HT-29 (cell line): ENCODE results near the gene FBXW11. TPM values are rescaled to one million over a fixed set of nuclear protein-coding genes. Genes with fewer than 3 reads are reported as not detected.
A peak's percentile ranks its signal among the peaks of the same experiment; 100 is the strongest.
"Not testable (repeated sequence)": the region's sequence is repeated elsewhere in the genome, so short reads cannot be mapped to it uniquely, and the experiment has no call there.

Experiments
- DNase-seq: peaks from one replicate; pipeline ENCODE4 v3.0.0-alpha.2; 2015; ENCODE audit warnings: low spot score
- total RNA-seq: library from RNA; depleted of rRNA; stranded (reverse); fragments of >200 nt; shearing (Covaris generic); gene quantifications from 2 replicates; pipeline ENCODE4 v1.2.3, GENCODE V29; 2014

The FBXW11 gene
- total RNA-seq, 1 experiment from 2014 or later = 30.4 TPM

DNA sequence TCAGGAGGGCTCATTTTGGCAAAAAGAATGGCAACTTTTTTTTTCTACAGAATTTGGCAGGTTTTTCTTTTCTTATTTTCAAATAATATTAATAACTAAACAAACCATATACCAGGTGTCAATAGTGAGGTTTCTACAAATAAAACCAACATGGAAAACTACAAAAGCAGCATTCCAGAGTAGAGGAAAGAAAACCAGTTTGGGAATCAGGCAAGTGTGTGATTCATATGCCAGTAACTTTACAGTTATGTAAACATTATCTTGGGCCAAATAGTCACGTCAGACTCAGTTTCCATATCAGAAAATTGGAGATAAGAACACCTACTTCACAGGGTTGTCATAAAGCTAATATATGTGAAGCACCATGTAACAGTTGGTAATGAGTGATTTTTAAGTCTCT lies 51.7 kb downstream of the FBXW11 start:
- no peak for DNase-seq

DNA sequence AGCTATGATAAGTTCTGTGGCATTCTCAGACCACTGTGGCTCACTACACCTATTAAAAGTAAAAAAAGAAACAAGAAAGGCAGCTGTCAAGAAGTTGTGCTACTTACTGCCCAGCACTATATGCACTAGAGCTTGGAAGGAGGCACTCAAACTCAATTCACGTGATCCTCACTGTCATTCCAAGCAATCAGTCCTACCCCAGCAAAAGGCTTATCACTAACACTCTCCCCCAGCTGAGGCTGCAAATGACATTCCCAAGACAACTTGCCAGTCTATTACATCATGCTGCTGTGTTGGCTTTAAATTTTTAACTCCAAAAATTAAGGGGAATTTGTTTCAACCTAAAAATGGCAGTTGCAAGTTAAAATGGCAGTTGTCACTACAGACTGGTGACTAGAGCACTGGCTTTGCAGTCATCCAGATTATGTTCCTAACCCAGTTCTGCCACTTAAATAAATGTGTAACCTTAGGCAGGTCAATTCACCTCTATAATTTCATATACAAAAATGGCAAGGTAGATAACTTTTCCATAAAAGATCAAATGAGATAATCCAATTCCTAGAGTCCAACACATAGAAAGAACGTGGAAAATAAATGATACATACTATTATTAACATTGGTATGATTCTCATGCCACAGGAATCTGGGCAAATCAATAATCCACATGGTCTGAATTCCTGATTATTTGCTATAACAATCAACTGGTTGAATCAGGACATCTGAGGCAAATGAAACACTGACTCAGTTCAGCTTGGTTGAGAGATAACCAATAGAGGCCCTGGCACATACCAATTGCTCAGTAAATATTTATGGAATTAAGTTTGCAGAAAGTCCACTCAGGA lies 52.4 kb downstream of the FBXW11 start:
- DNase-seq = no peak

DNA sequence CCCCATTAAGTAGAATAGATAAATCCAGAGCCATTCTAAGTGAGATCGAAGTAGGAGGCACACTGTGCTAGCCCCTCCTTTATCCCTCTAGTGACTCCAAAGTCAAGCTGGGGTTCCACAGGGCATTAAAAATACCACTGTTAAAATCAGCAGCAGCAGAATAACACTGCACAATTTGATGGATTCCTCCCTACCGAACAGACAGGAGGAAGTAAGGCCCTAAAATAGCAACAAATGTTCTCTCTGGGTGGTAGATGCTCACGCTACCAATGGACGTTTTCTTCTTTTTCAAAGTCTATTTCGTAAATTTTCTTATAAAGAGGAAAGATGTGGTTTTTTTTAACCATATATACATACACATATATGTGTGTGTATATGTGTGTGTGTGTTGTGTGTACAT lies 54.4 kb downstream of the FBXW11 start:
- no peak for DNase-seq

DNA sequence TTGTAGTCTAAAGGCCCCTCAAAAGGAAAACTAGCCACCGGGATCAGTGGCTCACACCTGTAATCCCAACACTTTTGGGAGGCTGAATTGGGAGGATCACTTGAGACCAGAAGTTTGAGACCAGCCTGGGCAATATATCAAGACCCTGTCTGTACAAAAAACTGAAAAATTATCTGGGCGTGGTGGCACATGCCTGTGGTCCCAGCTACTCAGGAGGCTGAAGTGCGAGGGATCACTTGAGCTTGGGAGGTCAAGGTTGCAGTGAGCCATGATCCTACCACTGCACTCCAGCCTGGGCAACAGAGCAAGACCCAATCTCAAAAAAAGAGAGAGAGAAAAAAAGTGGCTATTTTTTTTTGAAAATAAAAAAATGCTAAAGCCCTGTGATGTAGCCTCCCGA lies 55.2 kb downstream of the FBXW11 start:
- DNase-seq = no peak

DNA sequence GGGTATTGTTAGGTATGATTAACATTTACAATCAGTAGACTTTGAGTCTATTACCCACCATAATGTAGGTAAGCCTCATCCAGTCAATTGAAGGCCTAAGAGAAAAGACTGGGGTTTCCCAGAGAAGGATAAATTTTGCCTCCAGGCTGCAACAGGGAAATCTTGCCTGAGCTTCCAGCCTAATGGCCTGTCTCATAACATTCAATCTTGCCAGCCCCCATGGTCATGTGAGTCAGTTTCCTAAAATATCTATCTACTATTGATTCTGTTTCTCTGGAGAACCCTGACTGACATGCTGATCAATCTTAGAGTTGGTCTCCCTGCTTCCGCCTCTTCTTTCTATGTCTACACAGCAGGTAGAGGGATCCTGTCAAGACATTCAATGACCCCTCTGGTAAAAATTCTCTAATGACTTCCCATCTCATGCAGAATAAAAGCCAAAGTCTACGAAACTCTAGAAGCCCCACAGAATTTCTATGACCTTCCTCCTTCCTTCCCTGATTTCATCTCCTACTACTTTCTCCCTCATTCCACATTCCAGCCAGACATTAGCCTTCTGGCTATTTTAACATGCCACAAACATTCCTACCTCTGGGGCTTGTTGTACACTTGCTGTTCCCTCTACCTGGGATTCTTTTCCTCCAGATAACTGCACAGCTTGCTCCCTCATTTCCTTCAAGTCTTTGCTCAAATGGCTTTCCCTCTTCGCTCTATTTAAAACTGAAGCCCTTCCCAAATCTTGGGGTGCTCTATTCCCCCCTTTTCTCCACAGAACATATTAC lies 60.2 kb downstream of the FBXW11 start:
- no peak for DNase-seq

DNA sequence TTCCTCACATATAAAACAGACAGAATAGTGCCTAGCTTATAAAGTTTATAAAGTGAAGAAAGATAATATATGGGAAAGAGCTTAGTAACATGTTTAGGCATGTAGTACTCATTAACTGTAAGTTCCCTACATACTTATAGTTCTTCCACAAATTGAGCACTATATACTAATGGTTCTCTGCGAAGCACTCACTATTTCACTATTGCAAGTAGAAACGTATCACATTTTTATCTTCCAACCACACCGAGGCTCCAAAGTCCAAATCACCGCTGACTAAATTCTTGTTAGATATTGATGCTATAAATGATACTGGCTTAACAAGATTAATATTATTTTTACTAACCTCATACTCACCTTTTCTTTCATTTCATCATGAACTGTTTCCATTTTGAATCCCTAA lies 61.0 kb downstream of the FBXW11 start:
- DNase-seq = peak; percentile 16

DNA sequence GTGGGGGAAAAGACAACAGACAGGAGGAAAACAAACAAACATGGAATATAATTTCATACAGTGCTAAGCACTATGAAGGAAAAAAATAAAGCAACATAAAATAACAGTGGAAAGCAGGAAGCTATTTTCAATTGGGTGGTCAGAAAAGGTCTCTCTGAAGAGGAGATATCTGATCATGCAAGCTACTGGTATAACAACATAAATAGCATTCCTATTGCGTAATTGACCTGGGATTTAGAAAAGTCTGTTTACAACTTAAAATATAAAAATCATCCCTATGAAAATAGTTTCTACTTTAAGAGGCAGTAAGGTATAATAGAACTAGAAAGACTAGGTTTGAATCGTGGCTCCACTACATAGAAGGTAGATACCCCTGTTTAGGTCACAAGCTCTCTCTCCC lies 61.4 kb downstream of the FBXW11 start:
- no peak for DNase-seq

DNA sequence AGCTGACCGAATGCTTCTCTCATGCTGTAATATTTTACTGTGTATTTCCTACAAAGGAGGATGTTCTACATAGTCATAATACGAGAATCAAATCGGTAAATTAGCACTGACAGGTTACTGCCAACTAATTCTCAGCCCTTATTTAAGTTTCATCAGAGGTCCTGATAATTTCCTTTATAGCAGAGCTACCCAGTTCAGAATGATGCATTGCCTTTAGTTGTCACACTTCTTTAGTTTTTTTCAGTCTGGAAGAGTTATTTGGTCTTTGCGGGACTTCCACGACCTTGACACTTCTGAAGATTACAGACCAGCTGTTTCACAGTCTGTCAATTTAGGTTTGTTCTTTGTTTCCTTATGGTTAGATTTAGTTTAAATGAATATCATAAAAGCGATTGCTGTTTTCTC lies 64.3 kb downstream of the FBXW11 start:
- DNase-seq = not testable (repeated sequence)

DNA sequence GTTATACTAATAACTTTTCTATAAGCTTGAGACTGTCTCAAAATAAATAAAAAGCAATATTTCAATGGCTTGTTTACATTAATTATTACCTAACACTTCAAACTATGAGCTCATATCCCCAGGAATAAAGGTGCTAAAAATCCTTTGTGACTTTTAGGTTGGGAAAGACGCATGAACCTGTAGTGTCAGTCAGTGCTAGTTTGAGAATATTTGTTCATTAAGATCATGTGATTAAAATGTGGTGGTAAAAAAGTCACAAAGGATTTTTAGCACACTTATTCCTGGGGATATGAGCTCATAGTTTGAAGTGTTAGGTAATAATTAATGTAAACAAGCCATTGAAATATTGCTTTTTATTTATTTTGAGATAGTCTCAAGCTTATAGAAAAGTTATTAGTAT lies 64.8 kb downstream of the FBXW11 start:
- DNase-seq = not testable (repeated sequence)

DNA sequence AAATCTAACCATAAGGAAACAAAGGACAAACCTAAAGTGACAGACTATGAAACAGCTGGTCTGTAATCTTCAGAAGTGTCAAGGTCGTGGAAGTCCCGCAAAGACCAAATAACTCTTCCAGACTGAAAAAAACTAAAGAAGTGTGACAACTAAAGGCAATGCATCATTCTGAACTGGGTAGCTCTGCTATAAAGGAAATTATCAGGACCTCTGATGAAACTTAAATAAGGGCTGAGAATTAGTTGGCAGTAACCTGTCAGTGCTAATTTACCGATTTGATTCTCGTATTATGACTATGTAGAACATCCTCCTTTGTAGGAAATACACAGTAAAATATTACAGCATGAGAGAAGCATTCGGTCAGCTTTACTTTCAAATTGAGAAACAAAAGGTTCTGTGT lies 65.2 kb downstream of the FBXW11 start:
- DNase-seq = not testable (repeated sequence)

DNA sequence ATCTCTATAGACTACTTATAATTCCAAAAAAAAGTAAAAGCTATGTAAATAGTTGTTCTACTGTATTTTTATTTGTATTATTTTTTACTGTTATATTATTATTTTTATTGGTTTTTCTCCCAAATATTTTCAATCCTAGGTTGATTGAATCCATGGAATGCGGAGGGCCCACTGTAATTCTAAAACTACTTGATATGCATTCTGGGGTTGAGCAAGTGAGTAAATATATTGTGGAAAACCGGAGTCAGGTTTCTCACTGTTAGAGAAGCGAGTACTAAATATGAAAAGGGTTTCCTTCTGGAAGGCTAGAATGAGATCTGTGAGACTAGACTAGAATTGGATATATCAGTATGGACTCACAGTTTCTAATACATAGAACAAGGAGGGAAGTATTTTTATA lies 66.5 kb downstream of the FBXW11 start:
- DNase-seq = no peak

DNA sequence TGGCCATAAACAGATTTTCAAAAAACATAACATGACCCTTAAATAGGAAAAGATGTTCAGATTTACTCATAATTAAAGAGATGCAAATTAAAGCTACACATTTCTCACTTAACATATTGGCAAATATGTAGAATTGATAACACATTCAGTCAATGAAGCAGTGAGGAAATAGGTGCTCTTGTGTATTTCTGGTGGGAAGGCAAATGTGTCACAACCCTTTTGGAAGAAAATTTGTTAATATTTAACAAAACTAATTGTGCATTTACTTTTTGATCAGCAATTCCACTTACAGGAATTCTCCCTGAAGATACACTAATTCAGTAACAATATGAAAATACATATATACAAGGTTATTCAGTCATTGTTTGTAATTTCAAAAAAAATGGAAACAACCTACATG lies 68.1 kb downstream of the FBXW11 start:
- DNase-seq = no peak

DNA sequence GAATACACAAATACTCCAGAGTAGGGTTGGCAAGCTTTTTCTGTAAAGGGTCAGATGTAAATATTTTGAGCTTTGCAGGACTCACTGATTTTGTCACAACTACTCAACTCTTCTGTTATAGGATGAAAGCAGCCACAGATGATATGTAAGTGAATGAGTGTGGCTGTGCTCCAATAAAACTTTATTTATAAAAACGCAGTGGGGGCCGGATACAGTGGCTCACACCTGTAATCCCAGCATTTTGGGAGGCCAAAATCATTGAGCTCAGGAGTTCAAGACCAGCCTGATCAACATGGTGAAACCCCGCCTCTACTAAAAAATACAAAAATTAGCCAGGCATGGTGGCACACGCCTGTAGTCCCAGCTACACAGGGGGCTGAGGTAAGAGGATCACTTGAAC lies 69.1 kb downstream of the FBXW11 start:
- DNase-seq = no peak

DNA sequence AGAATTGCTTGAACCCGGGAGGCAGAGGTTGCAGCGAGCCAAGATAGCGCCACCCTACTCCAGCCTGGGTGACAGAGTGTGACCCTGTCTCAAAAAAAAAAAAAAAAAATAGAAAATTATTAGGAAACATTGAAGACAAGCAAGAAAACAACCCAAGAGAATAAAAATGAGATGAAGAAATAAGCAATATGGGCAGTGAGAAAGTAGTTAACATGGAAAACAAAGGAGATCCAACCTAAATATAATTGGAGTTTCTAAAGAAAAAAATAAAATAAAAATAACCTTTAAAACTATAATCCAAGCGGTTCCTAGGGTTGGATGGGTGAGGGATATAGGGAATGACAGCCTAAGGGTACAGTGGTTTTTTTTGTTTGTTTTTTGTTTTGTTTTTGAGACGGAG lies 71.9 kb downstream of the FBXW11 start:
- DNase-seq = no peak

DNA sequence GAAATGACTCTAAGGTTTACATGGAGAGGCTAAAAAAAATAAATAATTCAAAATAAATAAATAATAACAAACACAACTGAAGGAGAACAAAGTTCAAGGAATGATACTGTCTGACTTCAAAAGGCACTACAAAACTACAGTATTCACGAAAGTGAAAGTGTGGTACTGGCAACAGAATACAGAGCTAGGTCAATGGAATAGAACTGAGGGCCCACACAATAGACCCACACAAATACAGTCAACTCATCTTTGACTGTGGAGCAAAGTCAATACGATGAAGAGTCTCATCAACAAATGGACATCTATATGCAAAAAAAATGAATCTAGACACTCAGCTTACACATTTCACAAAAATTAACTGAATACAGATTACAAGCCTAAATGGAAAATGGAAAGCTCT lies 75.3 kb downstream of the FBXW11 start:
- DNase-seq = no peak

DNA sequence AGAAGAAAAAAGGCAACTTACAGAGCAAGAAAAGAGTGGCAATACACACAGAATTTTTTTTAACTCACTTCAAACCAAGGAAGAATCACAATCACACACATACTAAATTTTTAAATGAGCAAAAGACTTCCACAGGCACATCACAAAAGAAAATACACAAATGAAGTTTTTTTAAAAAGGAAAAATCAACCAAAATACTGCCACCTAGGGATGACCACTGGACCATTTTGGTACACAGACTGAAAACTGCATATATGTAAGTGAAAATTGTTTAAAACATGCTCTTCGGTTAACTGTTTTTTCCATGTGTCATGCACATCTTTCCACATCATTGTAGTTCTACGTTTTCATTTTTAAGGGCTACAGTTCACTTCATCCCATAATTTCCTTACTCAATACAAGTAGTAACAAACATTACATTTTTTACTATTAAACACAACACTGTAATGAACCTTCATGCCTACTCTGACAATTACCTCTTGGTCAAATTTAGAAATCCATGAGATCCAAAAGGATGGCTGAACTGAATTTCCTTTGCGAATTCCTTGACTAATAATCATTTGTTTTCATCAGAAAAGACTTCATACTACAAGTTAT lies 79.0 kb downstream of the FBXW11 start:
- no peak for DNase-seq

DNA sequence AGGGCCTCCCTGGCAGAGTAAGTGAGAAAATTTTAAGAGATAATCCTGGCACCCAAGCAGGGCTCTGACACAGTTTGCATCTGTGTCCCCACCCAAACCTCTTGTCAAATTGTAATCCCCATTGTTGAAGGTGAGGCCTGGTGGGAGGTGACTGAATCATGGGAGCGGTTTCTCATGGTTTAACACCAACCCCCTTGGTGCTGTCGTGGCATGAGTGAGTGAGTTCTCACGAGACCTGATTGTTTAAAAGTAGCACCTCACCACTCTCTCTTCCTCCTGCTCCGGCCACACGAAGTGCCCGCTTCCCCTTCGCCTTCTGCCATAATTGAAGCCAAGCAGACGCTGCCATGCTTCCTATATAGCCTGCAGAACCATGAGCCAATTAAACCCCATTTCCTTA lies 80.1 kb downstream of the FBXW11 start:
- DNase-seq = no peak

DNA sequence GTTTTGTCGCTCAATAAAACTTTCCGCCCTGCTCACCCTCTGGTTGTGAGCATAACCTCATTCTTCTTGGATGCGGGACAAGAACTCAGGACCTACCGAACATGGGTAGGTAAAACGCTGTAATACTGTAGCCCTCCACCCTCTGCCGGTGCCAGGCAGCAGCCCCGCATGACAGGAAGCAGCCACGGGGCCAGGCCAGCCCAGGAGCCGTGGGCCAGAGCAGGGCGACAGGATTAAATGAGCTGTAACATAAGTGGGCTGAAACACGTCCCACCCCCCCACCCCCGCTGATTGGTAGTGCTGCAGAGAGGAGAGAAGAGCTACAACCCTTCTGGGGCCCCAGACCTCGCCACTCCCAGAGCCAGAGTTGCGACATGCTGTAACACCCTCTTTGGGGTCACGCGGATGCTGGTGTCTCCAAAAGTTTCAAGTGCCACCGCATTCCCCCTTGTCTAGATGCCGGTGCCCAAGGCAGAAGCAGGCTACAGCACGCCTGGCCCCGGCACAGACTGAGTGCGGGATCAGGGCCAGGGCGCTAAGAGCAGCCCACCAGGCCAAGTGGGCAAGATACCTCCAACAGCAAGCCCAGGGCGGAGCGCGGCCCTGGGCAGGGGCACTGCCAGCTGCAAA lies 81.8 kb downstream of the FBXW11 start:
- DNase-seq = no peak

DNA sequence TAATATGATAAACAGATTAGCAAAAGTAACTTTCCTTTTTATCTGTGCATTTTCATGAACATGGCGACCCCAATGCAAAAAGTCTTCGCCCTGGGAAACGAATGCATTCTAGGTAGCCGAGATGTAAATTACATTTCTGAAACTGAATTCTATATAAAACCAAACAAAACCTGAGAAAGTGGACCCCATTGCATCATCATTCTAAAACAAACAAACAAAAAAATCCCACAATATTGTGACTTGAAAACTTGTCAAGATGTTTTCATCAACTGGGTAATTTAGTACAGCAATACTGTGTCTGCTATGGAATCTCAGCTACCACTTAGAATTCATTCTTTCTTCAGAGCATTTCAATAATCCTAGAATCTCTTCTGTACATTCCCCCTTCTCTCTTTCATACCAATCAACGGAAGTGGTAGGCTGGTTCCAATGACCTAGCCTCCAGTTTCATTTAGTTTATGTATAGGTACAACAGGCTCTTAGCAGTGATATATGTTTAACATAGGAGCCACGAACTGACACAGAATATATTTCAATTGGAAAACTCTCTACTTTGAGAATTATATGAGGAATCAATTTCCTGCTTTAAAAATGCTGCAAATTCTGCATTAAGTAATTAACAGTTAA lies 85.6 kb downstream of the FBXW11 start:
- DNase-seq = no peak

DNA sequence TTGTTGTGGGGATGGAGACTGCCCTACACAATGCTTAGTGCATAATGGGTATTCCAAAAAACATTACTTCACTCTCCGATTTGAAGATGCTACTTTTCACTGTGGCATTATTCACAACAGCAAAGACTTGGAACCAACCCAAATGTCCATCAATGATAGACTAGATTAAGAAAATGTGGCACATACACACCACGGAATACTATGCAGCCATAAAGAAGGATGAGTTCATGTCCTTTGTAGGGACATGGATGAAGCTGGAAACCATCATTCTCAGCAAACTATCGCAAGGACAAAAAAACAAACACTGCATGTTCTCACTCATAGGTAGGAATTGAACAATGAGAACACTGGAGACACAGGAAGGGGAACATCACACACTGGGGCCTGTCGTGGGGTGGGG lies 90.7 kb downstream of the FBXW11 start:
- not testable (repeated sequence) for DNase-seq

DNA sequence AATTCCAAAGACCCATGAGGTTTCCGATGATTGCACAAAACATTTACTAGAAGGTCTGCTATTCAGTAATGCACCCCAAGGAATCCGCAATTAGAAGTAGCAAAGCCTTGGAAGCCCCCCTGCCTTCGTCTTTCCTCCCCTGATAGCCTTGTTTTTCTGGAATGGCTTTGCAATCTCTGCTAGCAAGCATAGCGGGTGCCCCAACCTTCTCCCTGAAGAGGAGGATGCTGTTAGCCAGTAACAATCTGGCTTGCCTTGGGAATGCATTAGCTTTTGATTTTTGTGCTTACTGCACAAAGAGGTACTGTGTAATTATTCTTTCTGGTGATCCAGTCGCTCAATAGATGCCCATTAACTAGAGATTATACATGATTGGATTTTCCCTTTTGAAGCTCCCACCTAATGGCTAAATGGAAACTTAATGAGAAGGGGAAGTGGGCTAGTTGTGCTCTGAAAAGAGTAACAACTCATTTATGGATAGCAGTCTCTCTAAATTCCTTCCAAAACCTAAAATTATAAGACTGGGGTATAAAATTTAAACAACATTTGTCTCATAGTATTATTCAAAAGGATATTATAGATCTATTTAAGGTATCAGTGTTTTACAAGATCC lies 91.6 kb downstream of the FBXW11 start:
- no peak for DNase-seq

DNA sequence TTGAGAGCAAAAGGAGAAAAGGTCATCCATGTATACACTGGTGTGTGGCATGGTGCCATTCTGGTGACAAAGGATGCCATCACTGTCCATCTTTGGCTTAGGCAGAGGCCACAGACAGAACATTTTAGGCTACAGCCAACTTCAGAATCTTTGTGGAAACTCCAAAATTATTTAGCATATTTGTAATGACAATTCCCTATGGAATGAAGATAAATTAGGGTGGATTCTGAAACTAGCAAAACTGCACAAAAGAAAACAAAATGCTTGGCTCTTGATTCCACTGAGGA lies 92.5 kb downstream of the FBXW11 start:
- DNase-seq = no peak
